Epithelial cell of esophagus (primary cell): Measurements from ENCODE around the gene PIGZ.

Experiments used
- DNase-seq: peaks from one replicate; pipeline ENCODE4 v3.0.0; 2010; ENCODE audit warnings: low read depth
- H3K4me3 ChIP-seq: 2 replicates; pipeline ENCODE4 v1.5.1; 2011; ENCODE audit warnings: mild to moderate bottlenecking, low read length, control low read depth
- TF ChIP-seq, protein P1 (sequence below): IDR thresholded peaks from 2 replicates; pipeline ENCODE4 v1.5.1; 2011; ENCODE audit warnings: low read depth, mild to moderate bottlenecking, low read length, control low read depth, inconsistent platforms; ENCODE audit not compliant: insufficient read depth; ENCODE audit errors: missing control alignments

PIGZ gene

DNA sequence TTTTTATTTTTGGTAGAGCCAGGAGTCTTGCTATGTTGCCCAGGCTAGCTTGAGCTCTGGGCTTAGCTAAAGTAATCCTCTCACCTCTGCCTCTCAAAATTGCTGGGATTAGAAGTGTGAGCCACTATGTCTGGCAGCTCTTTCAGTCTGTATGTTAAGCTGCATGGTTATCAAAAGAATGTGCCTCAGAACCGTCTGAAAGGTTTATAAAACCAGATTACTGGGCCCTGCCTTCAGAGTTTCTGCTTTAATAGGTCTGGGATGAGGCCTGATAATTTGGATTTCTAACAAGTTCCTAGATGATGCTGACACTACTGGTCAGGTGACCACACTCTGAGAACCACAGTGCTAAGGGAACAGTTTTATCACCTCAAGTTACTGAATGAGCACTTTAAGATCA is 66.3 kb downstream of the PIGZ start:
- H3K4me3 ChIP-seq, result no peak overlapping the region
- DNase-seq, result no peak
- TF ChIP-seq, protein P1, sequence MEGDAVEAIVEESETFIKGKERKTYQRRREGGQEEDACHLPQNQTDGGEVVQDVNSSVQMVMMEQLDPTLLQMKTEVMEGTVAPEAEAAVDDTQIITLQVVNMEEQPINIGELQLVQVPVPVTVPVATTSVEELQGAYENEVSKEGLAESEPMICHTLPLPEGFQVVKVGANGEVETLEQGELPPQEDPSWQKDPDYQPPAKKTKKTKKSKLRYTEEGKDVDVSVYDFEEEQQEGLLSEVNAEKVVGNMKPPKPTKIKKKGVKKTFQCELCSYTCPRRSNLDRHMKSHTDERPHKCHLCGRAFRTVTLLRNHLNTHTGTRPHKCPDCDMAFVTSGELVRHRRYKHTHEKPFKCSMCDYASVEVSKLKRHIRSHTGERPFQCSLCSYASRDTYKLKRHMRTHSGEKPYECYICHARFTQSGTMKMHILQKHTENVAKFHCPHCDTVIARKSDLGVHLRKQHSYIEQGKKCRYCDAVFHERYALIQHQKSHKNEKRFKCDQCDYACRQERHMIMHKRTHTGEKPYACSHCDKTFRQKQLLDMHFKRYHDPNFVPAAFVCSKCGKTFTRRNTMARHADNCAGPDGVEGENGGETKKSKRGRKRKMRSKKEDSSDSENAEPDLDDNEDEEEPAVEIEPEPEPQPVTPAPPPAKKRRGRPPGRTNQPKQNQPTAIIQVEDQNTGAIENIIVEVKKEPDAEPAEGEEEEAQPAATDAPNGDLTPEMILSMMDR, result no peak

DNA sequence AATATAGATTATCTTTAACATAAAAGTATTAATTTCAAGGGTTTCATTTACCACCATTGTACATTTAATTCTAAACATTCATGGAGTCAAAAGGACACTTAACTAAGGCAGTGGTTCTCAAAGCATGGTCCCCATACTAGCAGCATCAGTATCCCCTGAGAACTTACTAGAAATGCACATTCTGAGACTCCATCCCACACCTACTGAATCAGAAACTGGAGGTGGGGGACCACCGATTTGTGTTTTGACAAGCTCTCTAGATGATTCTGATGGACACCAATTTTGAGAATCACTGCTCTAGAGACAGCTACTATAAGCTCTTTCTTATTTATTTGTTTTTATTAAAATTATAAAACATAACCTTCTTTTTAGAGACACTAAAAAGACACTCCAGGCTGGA is 66.9 kb downstream of the PIGZ start:
- no peak overlapping the region for H3K4me3 ChIP-seq
- TF ChIP-seq, protein P1, result no peak
- DNase-seq, result no peak
